Vagina (tissue), 2 donors: ENCODE results near the gene PLAGL1.

ENCODE experiments used
- POLR2AphosphoS5 ChIP-seq, 2 donors: sonication (generic); formaldehyde crosslinking; IDR thresholded peaks; one replicate each; pipeline ENCODE4 v1.9.0; 2017; ENCODE audit warnings: antibody characterized with exemption in 2 of 2, mild to moderate bottlenecking in 2 of 2, low read depth in 1 of 2; ENCODE audit not compliant: insufficient read depth in 1 of 2
- TF ChIP-seq, protein P1 (sequence below), 3 experiments: fragments of 450-650 bp in 2 of 3; fragments of 200-600 bp in 1 of 3; sonication (generic) in 1 of 3; IDR thresholded peaks; one replicate each; pipeline ENCODE4 v1.5.1; 2017 to 2019; ENCODE audit warnings: antibody characterized with exemption in 3 of 3, mild to moderate bottlenecking in 2 of 3, moderate library complexity in 2 of 3

- no peak for TF ChIP-seq POLR2AphosphoS5 (IDR thresholded peaks at IDR 0.05; ENCODE audit: insufficient read depth in 1 of 2, low read depth in 1 of 2)
- TF ChIP-seq, protein P1, sequence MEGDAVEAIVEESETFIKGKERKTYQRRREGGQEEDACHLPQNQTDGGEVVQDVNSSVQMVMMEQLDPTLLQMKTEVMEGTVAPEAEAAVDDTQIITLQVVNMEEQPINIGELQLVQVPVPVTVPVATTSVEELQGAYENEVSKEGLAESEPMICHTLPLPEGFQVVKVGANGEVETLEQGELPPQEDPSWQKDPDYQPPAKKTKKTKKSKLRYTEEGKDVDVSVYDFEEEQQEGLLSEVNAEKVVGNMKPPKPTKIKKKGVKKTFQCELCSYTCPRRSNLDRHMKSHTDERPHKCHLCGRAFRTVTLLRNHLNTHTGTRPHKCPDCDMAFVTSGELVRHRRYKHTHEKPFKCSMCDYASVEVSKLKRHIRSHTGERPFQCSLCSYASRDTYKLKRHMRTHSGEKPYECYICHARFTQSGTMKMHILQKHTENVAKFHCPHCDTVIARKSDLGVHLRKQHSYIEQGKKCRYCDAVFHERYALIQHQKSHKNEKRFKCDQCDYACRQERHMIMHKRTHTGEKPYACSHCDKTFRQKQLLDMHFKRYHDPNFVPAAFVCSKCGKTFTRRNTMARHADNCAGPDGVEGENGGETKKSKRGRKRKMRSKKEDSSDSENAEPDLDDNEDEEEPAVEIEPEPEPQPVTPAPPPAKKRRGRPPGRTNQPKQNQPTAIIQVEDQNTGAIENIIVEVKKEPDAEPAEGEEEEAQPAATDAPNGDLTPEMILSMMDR (IDR thresholded peaks at IDR 0.05) = no peak
Measured at GRCh38 chr6:143976806-143977349, 31.2 kb downstream of the PLAGL1 start.
